GM19238 (cell line): ENCODE measurements around the gene KIF19.
"Not testable (repeated sequence)": the region's sequence is repeated elsewhere in the genome, so short reads cannot be mapped to it uniquely, and the experiment has no call there.

ENCODE experiments used
- DNase-seq: peaks from one replicate; pipeline ENCODE4 v3.0.0; 2011; ENCODE audit warnings: low spot score; ENCODE audit not compliant: insufficient read length

KIF19 gene

GRCh38 chr17:74387365-74388218 lies 61.6 kb downstream of the KIF19 start:
- DNase-seq, result no peak

GRCh38 chr17:74389084-74389753 lies 63.2 kb downstream of the KIF19 start:
- no peak for DNase-seq

- DNase-seq, result no peak
These were observed 64.1 kb downstream of the KIF19 start for GRCh38 chr17:74389937-74390679.

- DNase-seq, result no peak
These were observed 64.9 kb downstream of the KIF19 start for GRCh38 chr17:74390680-74391653.

GRCh38 chr17:74391771-74392170 lies 65.7 kb downstream of the KIF19 start:
- DNase-seq, result no peak

GRCh38 chr17:74392848-74393247 lies 66.8 kb downstream of the KIF19 start:
- DNase-seq, result no peak

- no peak for DNase-seq
These were observed 67.4 kb downstream of the KIF19 start for GRCh38 chr17:74393346-74393942.

- no peak for DNase-seq
These were observed 68.4 kb downstream of the KIF19 start for GRCh38 chr17:74394275-74394950.

- DNase-seq, result no peak
These were observed 69.0 kb downstream of the KIF19 start for GRCh38 chr17:74394977-74395376.

- no peak for DNase-seq
These were observed 70.5 kb downstream of the KIF19 start for GRCh38 chr17:74396567-74396966.

- no peak for DNase-seq
These were observed 76.0 kb downstream of the KIF19 start for GRCh38 chr17:74402048-74402447.

- no peak for DNase-seq
These were observed 77.6 kb downstream of the KIF19 start for GRCh38 chr17:74403512-74404137.

GRCh38 chr17:74404218-74404617 lies 78.2 kb downstream of the KIF19 start:
- DNase-seq, result no peak

- no peak for DNase-seq
These were observed 78.8 kb downstream of the KIF19 start for GRCh38 chr17:74404789-74405188.

GRCh38 chr17:74405311-74405710 lies 79.3 kb downstream of the KIF19 start:
- not testable (repeated sequence) for DNase-seq
